Neuron (in vitro differentiated cells): ENCODE measurements around the gene TNFSF11.

Source experiments
- H2AFZ ChIP-seq: one replicate; pipeline ENCODE4 v1.6.1; 2013; ENCODE audit warnings: low read depth, mild to moderate bottlenecking, inconsistent platforms, low read length, moderate library complexity
- H3K27me3 ChIP-seq: one replicate; pipeline ENCODE4 v1.6.1; 2013; ENCODE audit warnings: low read length; ENCODE audit not compliant: insufficient read depth
- H3K36me3 ChIP-seq: one replicate; pipeline ENCODE4 v1.6.1; 2013; ENCODE audit warnings: low read length; ENCODE audit not compliant: insufficient read depth
- H3K4me1 ChIP-seq: one replicate; pipeline ENCODE4 v1.6.1; 2013; ENCODE audit warnings: low read length; ENCODE audit not compliant: insufficient read depth
- H3K4me3 ChIP-seq: 2 replicates; pipeline ENCODE4 v1.5.1; 2013; ENCODE audit warnings: mild to moderate bottlenecking, low read length, moderate library complexity
- H3K9me3 ChIP-seq: one replicate; pipeline ENCODE4 v1.6.1; 2013; ENCODE audit warnings: low read length

The TNFSF11 gene

GRCh38 chr13:42574011-42574410 is at the start of gene TNFSF11:
Gene TNFSF11, plus strand, starts transcription at chr13:42574152. Its CDS starts 152 bp downstream, at chr13:42574304.
- Histone ChIP-seq H3K27me3 (peaks cover 39% of the 10 kb centered on the region), H3K9me3 (no peaks in the 10 kb centered on the region), H3K4me1 (no peaks in the 10 kb centered on the region), H3K4me3 (no peak within 1 kb of the TSS), H3K36me3 (no peaks in the 10 kb centered on the region), H2AFZ (no peak within 1 kb of the TSS)

- Histone ChIP-seq H2AFZ (no peak overlapping the region), H3K9me3 (no peaks in the 10 kb centered on the region), H3K27me3 (peaks cover 3% of the 10 kb centered on the region), H3K36me3 (no peaks in the 10 kb centered on the region), H3K4me1 (no peaks in the 10 kb centered on the region), H3K4me3 (no peak overlapping the region)
Observed at GRCh38 chr13:42524487-42525034, 49.4 kb upstream of the TNFSF11 start.

- H2AFZ ChIP-seq, result no peak overlapping the region
- no peaks in the 10 kb centered on the region for H3K36me3 ChIP-seq
- H3K4me1 ChIP-seq, result no peaks in the 10 kb centered on the region
- H3K4me3 ChIP-seq, result no peak overlapping the region
- H3K9me3 ChIP-seq, result no peaks in the 10 kb centered on the region
- peaks cover 3% of the 10 kb centered on the region for H3K27me3 ChIP-seq
Observed at GRCh38 chr13:42525035-42525504, 48.9 kb upstream of the TNFSF11 start.

- H3K27me3 ChIP-seq, result peaks cover 3% of the 10 kb centered on the region
- no peak overlapping the region for H3K4me3 ChIP-seq
- H2AFZ ChIP-seq, result no peak overlapping the region
- no peaks in the 10 kb centered on the region for H3K9me3 ChIP-seq
- H3K36me3 ChIP-seq, result no peaks in the 10 kb centered on the region
- no peaks in the 10 kb centered on the region for H3K4me1 ChIP-seq
Observed at GRCh38 chr13:42526276-42526675, 47.7 kb upstream of the TNFSF11 start.

GRCh38 chr13:42526804-42527203 is 47.1 kb upstream of the TNFSF11 start:
- Histone ChIP-seq H3K4me3 (no peak overlapping the region), H3K9me3 (no peaks in the 10 kb centered on the region), H3K36me3 (no peaks in the 10 kb centered on the region), H3K27me3 (peaks cover 3% of the 10 kb centered on the region), H2AFZ (no peak overlapping the region), H3K4me1 (no peaks in the 10 kb centered on the region)

GRCh38 chr13:42532561-42533335 is 41.2 kb upstream of the TNFSF11 start:
- Histone ChIP-seq H3K4me1 (no peaks in the 10 kb centered on the region), H2AFZ (no peak overlapping the region), H3K36me3 (no peaks in the 10 kb centered on the region), H3K4me3 (no peak overlapping the region), H3K27me3 (no peaks in the 10 kb centered on the region), H3K9me3 (no peaks in the 10 kb centered on the region)

- H3K4me3 ChIP-seq, result no peak overlapping the region
- no peak overlapping the region for H2AFZ ChIP-seq
- no peaks in the 10 kb centered on the region for H3K27me3 ChIP-seq
- H3K36me3 ChIP-seq, result no peaks in the 10 kb centered on the region
- H3K9me3 ChIP-seq, result no peaks in the 10 kb centered on the region
- H3K4me1 ChIP-seq, result no peaks in the 10 kb centered on the region
Observed at GRCh38 chr13:42533336-42533591, 40.7 kb upstream of the TNFSF11 start.

GRCh38 chr13:42534785-42535184 is 39.2 kb upstream of the TNFSF11 start:
- Histone ChIP-seq H3K9me3 (no peaks in the 10 kb centered on the region), H3K4me1 (no peaks in the 10 kb centered on the region), H2AFZ (no peak overlapping the region), H3K27me3 (no peaks in the 10 kb centered on the region), H3K36me3 (no peaks in the 10 kb centered on the region), H3K4me3 (no peak overlapping the region)

- Histone ChIP-seq H3K36me3 (no peaks in the 10 kb centered on the region), H3K4me3 (no peak overlapping the region), H2AFZ (no peak overlapping the region)
Observed at GRCh38 chr13:42538996-42539395, 35.0 kb upstream of the TNFSF11 start.

GRCh38 chr13:42539670-42540069 is 34.3 kb upstream of the TNFSF11 start:
- H3K4me3 ChIP-seq, result no peak overlapping the region
- H3K27me3 ChIP-seq, result no peaks in the 10 kb centered on the region
- no peaks in the 10 kb centered on the region for H3K9me3 ChIP-seq
- H3K4me1 ChIP-seq, result no peaks in the 10 kb centered on the region
- H2AFZ ChIP-seq, result no peak overlapping the region
- H3K36me3 ChIP-seq, result no peaks in the 10 kb centered on the region

More at GRCh38 chr13:42538996-42539395, 35.0 kb upstream of the TNFSF11 start:
- Histone ChIP-seq H3K27me3 (no peaks in the 10 kb centered on the region), H3K9me3 (no peaks in the 10 kb centered on the region), H3K4me1 (no peaks in the 10 kb centered on the region)

- H3K4me1 ChIP-seq, result no peaks in the 10 kb centered on the region
- no peaks in the 10 kb centered on the region for H3K27me3 ChIP-seq
- H3K9me3 ChIP-seq, result no peaks in the 10 kb centered on the region
- H3K4me3 ChIP-seq, result no peak overlapping the region
- no peak overlapping the region for H2AFZ ChIP-seq
- no peaks in the 10 kb centered on the region for H3K36me3 ChIP-seq
Observed at GRCh38 chr13:42543215-42543797, 30.6 kb upstream of the TNFSF11 start.

- Histone ChIP-seq H3K4me3 (no peak overlapping the region), H2AFZ (no peak overlapping the region), H3K27me3 (no peaks in the 10 kb centered on the region), H3K9me3 (no peaks in the 10 kb centered on the region), H3K36me3 (no peaks in the 10 kb centered on the region), H3K4me1 (no peaks in the 10 kb centered on the region)
Observed at GRCh38 chr13:42544246-42544926, 29.6 kb upstream of the TNFSF11 start.

GRCh38 chr13:42545842-42546241 is 28.1 kb upstream of the TNFSF11 start:
- H3K9me3 ChIP-seq, result no peaks in the 10 kb centered on the region
- no peak overlapping the region for H2AFZ ChIP-seq
- H3K36me3 ChIP-seq, result no peaks in the 10 kb centered on the region
- no peak overlapping the region for H3K4me3 ChIP-seq
- no peaks in the 10 kb centered on the region for H3K27me3 ChIP-seq
- no peaks in the 10 kb centered on the region for H3K4me1 ChIP-seq
